CD1c-positive myeloid dendritic cell (primary cell): ENCODE data around the gene PHKB.
"Not testable (repeated sequence)": the region's sequence is repeated elsewhere in the genome, so short reads cannot be mapped to it uniquely, and the experiment has no call there.

ENCODE experiments used
- DNase-seq: peaks from one replicate; pipeline ENCODE4 v3.0.0-alpha.2; 2016; ENCODE audit errors: extremely low spot score

The PHKB gene

DNA sequence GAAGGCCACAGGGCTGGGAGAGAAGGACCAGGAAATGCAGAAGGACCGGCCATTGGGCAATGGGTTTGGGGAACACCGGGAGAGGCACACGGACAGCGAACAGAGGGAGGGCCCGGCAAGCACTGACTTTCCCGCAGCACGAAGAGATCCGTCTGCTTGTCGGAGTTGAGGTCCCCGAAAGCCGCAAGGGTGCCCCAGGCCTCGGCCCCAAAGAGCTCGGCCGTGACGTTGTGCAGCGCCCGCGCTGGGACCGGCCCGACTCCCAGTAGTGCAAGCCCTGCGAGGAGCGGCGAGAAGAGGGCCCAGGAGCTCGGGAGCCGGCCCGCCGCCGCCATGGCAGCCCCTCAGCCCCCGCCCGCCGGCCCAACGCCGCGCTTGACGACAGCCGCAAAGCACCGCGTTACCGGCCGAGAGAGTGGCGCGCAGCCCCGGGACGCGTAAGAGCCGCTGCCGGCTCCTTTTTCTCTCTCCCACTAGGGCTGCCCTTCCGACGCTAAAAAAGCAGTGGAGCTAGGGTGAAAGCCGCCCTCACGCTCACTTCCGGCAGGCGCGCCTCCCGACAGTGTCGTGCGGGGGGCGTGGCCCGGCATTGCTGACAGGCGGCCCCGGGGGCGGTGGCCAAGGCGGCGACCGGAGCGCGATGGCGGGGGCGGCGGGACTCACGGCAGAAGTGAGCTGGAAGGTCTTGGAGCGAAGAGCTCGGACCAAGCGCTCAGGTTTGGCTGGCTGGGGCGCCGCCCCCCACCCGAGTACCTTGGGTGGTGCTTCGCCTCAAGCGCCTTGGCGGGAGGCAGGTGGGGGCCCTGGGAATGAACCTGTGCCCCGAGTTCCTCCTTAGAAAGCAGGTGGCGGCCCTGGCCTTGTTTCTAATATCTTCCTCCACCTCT is at the start of gene PHKB, which contains the start of gene ITFG1:
Gene PHKB, plus strand, starts transcription at position 621 of the 887 bp plus-strand sequence. Its CDS starts 20 bp downstream, at position 641.
Gene ITFG1, minus strand, starts transcription at position 353 of the 887 bp plus-strand sequence. Its CDS starts 18 bp downstream, at position 335.
- DNase-seq, result peak; percentile 97

DNA sequence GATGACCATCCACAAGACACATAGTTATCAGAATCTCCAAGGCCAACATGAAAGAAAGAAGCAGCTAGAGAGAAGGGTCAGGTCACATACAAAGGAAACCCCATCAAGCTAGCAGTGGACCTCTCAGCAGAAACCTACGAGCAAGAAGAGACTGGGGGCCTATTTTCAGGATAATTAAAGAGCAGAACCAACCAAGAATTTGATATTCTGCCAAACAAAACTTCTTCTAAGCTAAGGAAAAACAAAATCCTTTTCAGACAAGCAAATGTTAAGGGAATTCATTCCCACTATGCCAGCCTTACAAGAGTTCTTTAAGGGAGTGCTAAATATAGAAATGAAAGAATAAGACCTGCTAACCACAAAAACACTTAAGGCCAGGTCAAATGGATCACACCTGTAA is 48.1 kb upstream of the PHKB start:
- DNase-seq, result no peak

DNA sequence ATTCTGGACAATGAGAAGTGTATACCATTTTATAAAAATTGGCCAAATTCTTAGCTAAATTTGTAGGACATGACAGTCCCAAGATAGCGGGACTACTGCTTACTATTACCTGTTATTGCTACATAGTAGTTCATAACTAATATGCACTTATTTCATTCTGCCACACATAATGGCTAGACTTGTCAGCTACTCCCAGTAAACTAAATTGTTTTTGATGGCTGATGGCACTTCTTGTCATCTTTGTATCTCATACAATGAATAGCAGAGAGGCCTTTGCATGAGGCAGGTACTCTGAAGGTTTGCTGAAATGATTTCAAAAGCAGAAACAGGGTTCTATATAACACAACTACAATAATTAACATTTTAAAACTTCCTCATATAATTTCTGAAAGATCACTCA is 44.3 kb upstream of the PHKB start:
- no peak for DNase-seq

DNA sequence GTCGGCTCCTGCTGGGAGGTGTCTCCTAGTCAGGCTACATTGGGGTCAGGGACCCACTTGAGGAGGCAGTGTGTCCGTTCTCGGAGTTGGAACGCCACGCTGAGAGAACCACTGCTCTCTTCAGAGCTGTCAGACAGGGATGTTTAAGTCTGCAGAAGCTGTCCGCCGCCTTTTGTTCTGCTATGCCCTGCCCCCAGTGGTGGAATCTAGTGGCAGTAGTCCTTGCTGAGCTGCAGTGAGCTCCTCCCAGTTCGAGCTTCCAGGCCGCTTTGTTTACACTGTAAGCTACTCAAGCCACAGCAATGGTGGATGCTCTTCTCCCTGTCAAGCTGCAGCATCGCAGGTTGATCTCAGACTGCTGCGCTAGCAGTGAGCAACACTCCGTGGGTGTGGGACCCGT is 36.3 kb upstream of the PHKB start:
- DNase-seq, result no peak

DNA sequence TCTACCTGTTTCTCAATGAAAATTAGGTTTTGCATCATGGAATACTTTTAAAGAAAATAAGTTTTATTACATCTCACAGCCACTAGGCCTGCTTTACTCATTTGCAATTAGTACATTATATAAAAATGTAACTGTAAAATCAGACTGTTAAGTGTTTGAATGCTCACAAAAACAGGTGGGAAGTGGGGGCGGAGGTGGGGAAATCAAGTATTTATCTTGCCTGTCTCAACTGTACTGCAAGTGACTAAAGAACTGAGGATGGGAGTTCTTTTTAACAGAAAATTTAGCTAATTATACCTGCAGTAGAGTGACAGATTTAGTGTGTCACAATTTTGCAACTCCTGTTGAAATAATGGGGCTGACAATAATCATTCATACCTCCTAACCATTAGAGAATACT is 34.3 kb upstream of the PHKB start:
- no peak for DNase-seq

DNA sequence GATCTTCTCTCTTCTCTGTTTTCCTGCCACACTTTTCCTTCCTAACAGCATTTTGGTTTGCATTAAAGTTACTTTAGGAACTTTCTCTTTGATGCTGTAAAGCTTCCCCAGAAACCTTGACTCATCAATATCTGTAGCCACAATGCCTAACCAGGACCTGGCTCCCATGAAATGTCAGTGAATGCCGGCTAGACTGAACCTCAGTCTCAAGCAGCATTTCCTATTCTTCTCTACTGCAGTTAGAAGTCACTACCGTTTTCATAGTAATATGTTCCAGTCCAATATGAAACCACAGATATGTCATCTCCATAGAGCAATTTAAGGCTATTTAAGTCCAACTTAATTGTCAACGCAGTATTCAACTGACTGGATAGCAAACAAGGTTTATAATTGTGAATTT is 29.2 kb upstream of the PHKB start:
- no peak for DNase-seq

DNA sequence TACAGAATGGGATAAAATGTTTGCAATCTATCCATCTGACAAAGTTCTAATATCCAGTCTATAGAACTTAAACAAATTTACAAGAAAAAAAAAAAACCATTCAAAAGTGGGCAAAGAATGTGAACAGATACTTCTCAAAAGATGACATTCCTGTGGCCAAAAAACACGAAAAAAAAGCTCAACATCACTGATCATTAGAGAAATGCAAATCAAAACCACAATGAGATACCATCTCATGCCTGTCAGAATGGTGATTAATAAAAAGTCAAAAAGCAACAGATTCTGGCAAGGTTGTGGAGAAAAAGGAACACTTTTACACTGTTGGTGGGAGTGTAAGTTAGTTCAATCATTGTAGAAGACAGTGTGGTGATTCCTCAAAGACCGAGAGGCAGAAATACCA is 26.9 kb upstream of the PHKB start:
- not testable (repeated sequence) for DNase-seq

DNA sequence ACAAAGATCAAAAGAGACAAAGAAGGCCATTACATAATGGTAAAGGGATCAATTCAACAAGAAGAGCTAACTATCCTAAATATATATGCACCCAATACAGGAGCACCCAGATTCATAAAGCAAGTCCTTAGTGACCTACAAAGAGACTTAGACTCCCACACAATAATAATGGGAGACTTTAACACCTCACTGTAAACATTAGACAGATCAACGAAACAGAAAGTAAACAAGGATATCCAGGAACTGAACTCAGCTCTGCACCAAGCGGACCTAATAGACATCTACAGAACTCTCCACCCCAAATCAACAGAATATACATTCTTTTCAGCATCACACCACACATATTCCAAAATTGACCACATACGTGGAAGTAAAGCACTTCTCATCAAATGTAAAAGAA is 21.1 kb upstream of the PHKB start:
- DNase-seq, result not testable (repeated sequence)

DNA sequence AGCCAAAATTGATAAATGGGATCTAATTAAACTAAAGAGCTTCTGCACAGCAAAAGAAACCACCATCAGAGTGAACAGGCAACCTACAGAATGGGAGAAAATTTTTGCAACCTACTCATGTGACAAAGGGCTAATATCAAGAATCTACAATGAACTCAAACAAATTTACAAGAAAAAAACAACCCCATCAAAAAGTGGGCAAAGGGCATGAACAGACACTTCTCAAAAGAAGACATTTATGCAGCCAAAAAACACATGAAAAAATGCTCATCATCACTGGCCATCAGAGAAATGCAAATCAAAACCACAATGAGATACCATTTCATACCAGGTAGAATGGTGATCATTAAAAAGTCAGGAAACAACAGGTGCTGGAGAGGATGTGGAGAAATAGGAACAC is 18.2 kb upstream of the PHKB start:
- not testable (repeated sequence) for DNase-seq

DNA sequence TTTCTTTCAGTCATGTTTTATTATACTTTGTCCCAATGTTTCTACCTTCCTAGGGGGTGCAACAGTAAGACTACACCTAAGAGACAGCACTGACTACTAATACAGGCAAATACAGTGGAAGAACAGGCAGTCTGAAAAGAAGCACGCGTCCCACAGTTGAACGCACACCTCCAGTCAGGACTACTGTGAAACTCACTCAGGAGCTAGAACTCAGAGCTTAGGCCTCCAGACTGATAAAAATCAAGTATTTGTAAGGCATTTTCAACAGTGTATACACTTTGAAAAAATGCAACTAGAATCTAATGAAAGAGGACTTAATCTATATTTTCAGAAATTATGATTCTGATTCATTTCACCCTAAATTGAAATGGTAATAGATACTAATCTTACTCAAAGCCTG is 14.7 kb upstream of the PHKB start:
- DNase-seq, result no peak

DNA sequence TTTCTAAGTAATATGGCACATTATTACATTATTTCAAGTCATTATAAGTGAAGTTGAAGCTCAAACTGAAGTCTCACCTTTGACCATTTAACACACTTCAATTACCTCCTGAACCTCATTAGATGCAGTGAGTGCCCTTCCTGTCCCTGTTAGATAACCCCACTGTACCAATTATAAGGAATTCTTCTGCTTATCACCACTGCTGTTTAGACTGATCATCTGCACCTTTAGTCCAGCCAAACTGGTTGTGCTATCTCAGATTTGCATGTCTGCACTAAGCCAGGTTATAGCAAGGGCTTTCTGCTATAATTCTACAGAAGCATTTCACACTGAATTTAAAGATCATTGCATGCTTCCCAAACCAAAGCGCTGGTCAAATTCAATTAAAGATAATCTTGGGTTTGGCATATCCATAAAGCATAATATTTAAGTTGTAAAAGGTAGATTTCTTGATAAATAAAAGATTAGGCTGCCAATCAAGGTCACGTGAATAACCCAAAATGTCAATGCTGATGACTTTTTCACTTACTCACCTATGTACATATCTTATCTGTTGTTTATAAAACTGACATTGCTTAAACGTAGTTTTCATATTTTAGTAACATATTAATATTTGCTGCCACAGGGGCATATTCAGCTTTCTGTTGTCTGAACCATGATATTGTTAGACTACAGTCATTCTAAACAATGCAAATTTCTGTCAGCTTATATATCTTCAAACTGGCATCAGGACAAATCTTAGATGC is 12.1 kb upstream of the PHKB start:
- no peak for DNase-seq

DNA sequence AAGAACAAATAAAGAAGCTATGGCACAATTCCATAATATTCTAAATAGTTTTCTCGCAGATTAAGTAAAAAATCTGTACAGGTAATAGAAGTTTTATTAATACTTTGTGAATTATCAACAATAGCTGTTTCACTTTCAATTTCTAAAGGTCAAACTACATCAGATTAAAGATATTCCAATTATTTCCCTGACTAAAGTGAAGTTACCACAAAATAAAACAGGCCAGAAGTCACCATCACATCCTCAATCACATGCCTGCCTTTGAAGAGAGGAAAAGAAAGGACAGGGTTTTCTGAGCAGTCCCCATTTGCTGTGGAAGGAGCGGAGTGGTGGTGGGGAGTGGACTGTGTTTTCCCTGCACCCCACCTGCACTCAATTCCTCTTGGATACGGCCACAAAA is 11.3 kb upstream of the PHKB start:
- DNase-seq, result no peak

DNA sequence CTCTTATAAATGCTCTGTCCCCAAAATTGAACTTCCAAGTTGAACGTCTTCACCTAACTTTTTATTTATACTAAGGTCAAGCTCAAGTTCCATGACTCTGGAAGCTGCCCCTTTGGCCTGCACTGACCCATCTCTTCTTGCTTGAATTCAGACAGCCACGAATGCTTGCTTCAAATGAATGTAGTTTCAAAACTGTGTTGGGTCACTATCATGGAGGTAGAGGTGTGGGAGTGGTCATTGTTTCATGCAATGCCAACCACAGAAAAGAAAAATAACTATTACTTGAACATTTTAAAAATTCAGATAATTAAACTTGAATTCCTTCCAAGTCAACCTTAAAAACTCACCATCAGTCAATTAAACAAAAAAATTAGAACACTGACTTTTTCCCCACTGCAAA is 2.8 kb upstream of the PHKB start:
- no peak for DNase-seq

DNA sequence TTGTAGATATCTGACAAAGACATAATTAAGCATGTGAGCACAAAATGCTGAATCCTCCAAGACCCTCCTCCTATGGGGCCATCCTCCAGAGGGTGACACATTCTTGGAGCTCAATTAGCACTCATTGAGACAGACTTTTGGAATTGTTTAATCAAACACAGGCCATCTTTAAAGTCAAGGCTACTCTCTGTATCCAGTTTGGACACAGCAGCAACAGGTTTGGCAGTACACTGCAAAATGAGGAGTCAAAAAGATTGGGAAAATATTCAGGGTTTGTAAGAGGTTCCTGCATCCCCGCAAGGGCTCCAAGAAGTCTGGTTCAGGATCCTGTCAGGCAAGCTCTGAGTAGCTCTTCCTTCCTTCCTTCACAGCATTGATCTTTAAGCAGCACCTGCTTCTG is 1.5 kb upstream of the PHKB start:
- no peak for DNase-seq

DNA sequence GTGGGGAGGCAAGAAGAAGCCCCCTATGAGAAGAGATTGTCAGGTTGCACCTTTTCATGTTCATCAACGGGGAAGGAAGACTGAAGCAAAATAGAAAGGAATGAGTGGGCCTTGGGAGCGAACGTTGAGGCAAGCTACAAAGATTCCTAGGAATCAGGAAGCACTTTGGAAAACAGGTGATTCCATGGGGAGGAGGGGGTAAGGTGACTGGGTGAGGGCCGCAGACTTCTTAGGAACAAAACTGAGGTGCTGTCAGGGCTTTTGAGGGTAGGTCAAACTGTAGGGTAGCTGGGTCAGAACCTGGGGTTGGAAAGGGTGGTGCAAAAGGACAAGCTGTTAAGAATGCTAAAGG is 796 bp upstream of the PHKB start:
- no peak for DNase-seq

DNA sequence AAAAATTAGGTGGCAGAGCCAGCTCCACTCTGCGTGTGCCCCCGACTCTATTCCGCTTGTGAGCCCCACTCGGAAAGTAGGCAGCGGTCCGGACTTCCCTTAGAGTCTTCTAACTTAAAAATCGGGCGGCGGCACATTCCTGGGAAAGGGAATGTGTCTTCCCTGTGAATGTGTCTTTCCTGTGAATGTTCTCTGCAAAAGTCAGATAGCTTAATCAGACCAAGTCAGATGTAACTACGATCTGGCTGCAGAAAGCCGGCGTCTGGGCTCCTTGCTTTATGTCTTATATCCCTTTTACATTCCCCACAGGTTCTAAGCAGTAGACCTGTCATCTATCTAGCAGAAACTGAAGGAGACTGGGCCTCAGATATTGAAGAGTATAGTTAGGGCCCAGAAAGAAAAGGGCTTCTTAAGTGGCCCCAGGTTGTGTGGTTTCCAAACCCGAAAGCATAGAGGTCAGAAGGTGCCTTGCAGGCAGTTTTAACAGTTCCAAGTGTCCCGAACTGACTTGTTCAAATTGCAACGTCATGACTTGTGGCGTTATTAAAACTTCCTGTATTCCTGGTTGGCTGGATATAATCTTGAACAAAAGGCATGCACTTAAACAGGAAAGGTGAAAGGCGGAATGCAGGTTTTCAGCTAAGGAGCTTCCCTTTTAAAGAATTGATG is 601 bp downstream of the PHKB start:
- peak; percentile 77 for DNase-seq

DNA sequence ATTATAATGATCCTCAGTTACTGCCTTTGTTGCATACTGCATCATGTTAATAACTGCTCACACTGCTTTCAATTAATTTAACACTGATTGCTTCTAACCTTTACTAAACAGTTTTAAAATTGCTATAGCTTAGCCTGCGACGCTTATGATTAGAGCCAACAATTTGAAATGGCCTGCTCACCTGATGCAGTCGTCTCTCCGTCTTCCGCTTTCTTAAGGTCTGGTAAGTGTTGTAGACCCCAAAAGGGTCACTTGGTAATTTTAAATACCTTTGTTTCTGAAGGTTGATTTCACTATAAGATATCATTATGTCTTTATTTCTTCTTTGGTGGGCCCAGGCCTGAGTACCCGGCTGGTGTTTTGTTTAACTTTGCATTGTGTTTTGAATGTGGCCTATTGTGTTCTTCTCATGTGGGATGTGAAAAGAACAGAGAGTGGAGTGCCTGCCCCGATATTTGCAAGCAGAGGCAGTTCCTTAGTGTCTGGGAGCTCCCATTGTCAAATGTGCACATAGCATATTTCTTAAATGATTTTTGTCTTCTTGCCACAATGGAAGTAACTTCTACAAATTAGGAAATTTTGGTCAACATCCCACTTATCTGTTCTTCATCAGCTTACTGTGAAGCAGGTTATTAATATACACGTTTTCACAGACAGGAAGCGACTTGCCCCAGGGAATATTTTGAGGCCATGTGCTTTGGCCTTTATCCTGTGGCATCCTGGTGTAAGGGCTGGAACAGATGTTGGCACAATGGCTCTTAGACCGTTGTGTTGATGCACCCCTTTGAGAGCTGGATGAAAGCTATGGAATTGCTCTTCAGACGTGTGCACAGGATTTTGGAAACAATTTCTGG is 2.9 kb downstream of the PHKB start:
- no peak for DNase-seq

DNA sequence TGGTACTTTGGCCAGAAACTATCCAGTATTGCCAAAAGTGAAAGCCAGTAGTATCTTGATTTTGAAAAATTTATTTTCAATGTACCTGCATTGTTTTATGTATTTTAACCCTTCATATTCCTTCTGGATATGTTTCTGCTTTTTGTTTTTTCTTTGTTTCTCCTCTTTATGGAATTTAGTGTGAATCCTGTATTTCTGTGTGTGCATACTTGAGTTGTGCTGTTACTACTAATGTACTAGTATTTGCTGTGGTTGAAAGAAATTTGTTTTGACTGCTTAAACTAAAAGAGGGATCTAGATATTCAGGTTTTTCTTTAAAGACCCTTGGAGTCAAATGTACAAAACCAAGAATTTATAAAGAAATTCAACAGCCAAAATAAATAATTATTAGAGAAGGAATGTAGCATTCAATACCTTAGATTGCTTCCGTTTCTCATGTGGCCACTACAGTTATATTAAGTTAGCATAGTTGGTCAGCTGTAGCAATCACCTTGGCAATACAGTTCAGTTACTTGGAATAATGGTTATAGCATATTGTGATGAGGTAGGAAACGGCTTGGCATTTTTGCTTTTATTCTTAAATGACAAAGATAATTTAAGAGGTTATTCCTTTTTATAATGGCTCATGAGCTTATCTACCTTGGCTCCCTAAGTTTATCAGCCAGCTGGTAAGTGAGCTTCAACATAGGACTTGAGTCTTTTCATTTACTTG is 4.9 kb downstream of the PHKB start:
- DNase-seq, result no peak

DNA sequence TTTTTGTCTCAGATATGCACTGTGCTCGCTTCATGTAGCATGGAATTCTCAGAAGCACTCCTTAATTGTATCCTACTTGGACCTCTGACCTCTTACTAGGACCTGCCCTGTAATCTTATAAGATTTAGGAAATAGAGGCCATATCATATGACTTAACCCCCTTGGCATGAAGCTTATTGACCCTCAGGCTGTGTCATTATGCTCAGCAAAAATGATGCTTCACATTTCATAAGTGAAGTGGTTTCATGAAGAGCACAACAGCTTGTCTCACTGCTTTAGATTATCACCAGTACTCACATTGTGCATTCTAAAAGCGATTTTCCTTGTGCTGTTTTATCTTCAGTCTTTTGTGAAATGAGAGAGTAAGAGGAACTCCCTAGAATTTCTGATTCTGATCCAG is 6.4 kb downstream of the PHKB start:
- no peak for DNase-seq

DNA sequence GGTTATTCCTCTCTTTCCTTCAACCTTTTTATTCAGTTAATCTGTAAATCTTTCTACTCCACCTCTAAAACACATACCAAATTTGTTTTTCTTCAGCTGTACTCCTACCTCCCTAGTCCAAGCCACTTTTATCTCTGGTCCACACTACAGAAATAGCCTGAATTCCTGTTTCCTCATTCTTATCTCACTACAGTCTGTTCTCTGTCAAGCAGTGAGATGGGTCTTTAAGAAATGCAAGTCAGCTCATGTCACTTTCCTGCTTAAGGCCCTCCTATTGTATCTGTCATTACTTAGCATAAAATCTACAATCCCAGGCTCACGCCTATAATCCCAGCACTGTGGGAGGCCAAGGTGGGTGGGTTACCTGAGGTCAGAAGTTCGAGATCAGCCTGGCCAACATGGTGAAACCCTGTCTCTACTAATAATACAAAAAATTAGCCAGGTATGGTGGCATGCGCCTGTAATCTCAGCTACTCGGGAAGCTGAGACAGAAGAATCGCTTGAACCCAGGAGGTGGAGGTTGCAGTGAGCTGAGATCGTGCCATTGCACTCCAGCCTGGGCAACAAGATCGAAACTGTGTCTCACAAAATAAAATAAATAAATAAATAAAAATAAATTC is 7.0 kb downstream of the PHKB start:
- not testable (repeated sequence) for DNase-seq
